Nephron (organoid): ENCODE data around the gene GXYLT2.
A peak's percentile ranks its signal among the peaks of the same experiment; 100 is the strongest.

ENCODE experiments used
- H3K27ac Mint-ChIP-seq, 3 experiments: 2 replicates each; pipeline ENCODE4 v1.8.0; 2020; ENCODE audit warnings: mixed read lengths in 3 of 3, mild to moderate bottlenecking in 2 of 3, moderate library complexity in 1 of 3
- H3K27me3 Mint-ChIP-seq: 2 replicates; pipeline ENCODE4 v1.8.0; 2021; ENCODE audit warnings: low read depth, mild to moderate bottlenecking, moderate library complexity, mixed read lengths
- H3K36me3 Mint-ChIP-seq: 2 replicates; pipeline ENCODE4 v1.8.0; 2020; ENCODE audit warnings: low read depth, mixed read lengths
- H3K4me1 Mint-ChIP-seq: 2 replicates; pipeline ENCODE4 v1.8.0; 2020; ENCODE audit warnings: mixed read lengths
- H3K4me3 Mint-ChIP-seq, 3 experiments: 2 replicates each; pipeline ENCODE4 v1.8.0; 2020; ENCODE audit warnings: mild to moderate bottlenecking in 3 of 3, mixed read lengths in 3 of 3, moderate library complexity in 2 of 3
- H3K9me3 Mint-ChIP-seq: 2 replicates; pipeline ENCODE4 v1.8.0; 2020; ENCODE audit warnings: mixed read lengths
- TF ChIP-seq, protein P1 (sequence below), 3 experiments: fragments of 200-600 bp; sonication (generic); IDR thresholded peaks; one replicate each; pipeline ENCODE4 v1.5.0; 2021; ENCODE audit warnings: antibody characterized with exemption in 3 of 3; ENCODE audit not compliant: unreplicated experiment in 3 of 3

Gene GXYLT2

DNA sequence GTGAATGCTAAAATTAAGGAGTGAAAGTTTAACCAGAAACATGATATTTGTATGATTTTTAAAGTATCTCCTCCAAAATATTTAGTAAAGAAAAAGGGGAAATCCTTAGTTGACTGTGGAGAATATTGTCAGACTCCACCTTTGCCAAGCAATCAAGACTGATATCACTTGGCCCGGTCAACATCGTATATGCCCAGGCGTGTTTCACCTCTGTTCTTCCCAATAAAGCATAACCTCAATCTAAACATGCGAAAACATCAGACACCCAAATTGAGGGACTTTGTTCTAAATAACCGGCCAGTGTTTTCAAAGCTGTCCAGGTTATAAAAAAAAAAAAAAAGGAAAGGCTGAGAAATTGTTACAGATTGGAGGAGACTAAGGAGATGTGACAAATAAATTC is 54.6 kb downstream of the GXYLT2 start:
- H3K27me3 Mint-ChIP-seq = no peaks in the 10 kb centered on the region
- peaks cover 4% of the 10 kb centered on the region for H3K36me3 Mint-ChIP-seq
- no peak overlapping the region for H3K27ac Mint-ChIP-seq
- peaks cover 15% of the 10 kb centered on the region for H3K4me1 Mint-ChIP-seq
- H3K4me3 Mint-ChIP-seq = no peak overlapping the region
- no peaks in the 10 kb centered on the region for H3K9me3 Mint-ChIP-seq
- TF ChIP-seq, protein P1, sequence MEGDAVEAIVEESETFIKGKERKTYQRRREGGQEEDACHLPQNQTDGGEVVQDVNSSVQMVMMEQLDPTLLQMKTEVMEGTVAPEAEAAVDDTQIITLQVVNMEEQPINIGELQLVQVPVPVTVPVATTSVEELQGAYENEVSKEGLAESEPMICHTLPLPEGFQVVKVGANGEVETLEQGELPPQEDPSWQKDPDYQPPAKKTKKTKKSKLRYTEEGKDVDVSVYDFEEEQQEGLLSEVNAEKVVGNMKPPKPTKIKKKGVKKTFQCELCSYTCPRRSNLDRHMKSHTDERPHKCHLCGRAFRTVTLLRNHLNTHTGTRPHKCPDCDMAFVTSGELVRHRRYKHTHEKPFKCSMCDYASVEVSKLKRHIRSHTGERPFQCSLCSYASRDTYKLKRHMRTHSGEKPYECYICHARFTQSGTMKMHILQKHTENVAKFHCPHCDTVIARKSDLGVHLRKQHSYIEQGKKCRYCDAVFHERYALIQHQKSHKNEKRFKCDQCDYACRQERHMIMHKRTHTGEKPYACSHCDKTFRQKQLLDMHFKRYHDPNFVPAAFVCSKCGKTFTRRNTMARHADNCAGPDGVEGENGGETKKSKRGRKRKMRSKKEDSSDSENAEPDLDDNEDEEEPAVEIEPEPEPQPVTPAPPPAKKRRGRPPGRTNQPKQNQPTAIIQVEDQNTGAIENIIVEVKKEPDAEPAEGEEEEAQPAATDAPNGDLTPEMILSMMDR (IDR thresholded peaks at IDR 0.05; ENCODE audit: unreplicated experiment in 3 of 3) = no peak

DNA sequence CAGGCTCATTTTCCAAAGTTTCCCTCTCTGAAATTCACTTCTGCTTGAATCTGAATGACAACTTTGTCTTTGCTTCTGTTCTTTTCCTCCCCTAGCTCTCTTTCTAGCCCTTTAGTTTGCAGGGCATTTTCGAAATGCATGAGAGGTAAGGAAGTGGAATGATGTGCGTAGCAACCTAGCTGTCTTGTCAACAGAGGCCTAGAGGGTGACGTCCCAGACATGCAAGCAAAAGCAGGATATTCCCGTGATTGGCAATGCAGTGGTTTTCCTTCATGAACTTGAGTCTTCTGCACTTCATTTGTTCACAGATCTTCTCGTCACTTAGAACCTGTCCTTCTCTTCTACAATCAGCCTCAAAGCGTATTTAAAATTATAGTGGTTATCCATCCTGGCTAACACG is 56.9 kb downstream of the GXYLT2 start:
- Mint-ChIP-seq H3K9me3 (no peaks in the 10 kb centered on the region), H3K4me3 (no peak overlapping the region), H3K27ac (no peak overlapping the region)

DNA sequence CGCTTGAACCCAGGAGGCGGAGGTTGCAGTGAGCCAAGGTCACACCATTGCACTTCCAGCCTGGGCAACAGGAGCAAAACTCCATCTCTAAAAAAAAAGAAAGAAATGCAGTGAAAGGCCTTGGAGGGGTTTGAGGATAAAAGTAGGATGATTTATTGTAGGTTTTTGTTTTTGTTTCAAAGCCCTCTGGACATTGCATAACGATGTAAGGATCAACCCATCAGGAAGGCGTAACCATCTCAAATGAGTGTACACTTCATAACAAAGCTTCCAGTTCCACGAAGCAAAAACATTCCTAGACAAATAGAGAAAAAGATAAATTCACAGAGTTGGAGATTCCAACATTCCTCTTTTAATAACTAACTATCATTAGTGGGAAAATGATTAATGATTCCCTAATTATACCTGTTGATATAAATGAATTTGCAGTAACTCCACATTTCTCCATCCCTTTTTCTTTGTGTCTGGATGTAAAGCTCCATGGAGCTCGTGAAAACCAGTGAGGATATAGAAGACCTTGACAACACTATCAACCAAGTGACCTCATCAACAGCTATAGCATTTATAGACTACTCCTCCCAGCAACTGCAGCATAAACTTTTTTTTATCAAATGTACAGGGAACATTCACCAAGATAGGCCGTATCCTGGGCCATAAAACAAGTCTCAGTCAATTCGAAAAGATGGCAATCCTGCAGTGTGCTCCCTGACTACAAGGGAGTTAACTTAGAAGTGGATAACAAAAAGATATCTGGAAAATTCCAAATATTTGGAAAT is 60.1 kb downstream of the GXYLT2 start:
- Mint-ChIP-seq H3K27ac (peak overlapping the region in 2 of 3 experiments; percentile 5 to 22), H3K36me3 (no peaks in the 10 kb centered on the region), H3K4me3 (no peak overlapping the region), H3K27me3 (no peaks in the 10 kb centered on the region), H3K9me3 (no peaks in the 10 kb centered on the region), H3K4me1 (peaks cover 5% of the 10 kb centered on the region)
- TF ChIP-seq, protein P1 (IDR thresholded peaks at IDR 0.05; ENCODE audit: unreplicated experiment in 3 of 3) = no peak

More for the DNA sequence above, 56.9 kb downstream of the GXYLT2 start:
- Mint-ChIP-seq H3K4me1 (no peaks in the 10 kb centered on the region), H3K27me3 (no peaks in the 10 kb centered on the region), H3K36me3 (peaks cover 4% of the 10 kb centered on the region)
- TF ChIP-seq, protein P1 (IDR thresholded peaks at IDR 0.05; ENCODE audit: unreplicated experiment in 3 of 3) = no peak

DNA sequence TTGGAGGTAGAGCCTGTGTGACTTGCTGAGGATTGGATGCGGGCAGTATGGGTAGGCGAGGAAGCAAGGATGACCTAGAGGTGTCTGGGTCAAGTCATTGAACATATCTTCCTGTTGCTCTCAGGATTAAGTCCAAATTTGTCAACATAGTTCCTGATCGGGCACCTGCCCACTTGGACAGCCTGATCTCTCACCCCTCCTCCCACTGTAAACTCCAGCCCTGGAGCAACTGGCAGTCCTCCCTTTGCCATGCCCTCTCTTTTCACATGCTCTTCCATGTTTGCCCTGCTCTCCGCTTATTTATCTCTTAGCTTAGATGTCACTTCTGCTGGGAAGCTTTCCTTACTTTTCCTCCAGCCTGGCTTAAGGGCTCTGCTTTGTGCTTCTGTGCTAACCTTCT is 61.2 kb downstream of the GXYLT2 start:
- H3K36me3 Mint-ChIP-seq = no peaks in the 10 kb centered on the region
- TF ChIP-seq, protein P1 (IDR thresholded peaks at IDR 0.05; ENCODE audit: unreplicated experiment in 3 of 3) = no peak
- H3K4me1 Mint-ChIP-seq = peaks cover 5% of the 10 kb centered on the region
- H3K9me3 Mint-ChIP-seq = no peaks in the 10 kb centered on the region
- no peak overlapping the region for H3K4me3 Mint-ChIP-seq
- no peaks in the 10 kb centered on the region for H3K27me3 Mint-ChIP-seq
- H3K27ac Mint-ChIP-seq = no peak overlapping the region

DNA sequence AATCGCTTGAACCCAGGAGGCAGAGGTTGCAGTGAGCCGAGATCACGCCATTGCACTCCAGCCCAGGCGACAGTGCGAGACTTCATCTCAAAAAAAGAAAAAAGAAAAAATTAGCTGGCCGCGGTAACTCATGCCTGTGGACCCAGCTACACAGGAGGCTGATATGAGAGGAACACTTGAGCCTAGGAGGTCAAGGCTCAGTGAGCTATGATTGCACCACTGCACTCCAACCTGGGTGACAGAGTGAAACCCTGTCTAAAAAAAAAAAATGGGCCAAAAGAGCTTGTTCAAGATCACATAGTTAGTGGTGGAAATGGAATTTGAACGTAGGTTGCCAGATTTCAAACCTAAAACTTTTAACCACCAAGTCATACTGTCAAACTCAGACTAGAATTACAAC is 62.5 kb downstream of the GXYLT2 start:
- H3K4me3 Mint-ChIP-seq = no peak overlapping the region
- TF ChIP-seq, protein P1 (IDR thresholded peaks at IDR 0.05; ENCODE audit: unreplicated experiment in 3 of 3) = no peak
- H3K27me3 Mint-ChIP-seq = no peaks in the 10 kb centered on the region
- H3K36me3 Mint-ChIP-seq = peaks cover 5% of the 10 kb centered on the region
- no peak overlapping the region for H3K27ac Mint-ChIP-seq
- H3K4me1 Mint-ChIP-seq = peaks cover 5% of the 10 kb centered on the region
- H3K9me3 Mint-ChIP-seq = no peaks in the 10 kb centered on the region

DNA sequence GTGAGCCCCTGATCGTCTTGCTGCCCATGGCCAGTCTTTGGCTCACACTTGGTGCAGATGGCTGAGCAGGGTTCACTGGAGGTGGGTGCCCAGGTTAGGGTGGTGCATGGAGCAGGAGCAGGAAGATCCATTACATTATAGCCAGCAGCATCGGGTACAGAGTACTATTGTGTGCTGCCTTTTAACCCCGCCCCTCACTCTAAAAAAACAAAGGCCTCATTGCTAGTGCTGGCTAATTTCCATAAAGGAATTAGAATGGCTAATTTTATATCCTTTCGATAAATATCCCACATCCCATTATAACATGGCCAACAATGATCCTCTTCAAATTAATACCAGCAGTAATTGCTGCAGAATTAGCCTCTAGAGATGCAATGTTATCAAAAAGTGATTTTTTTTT is 63.0 kb downstream of the GXYLT2 start:
- no peak overlapping the region for H3K4me3 Mint-ChIP-seq
- no peak overlapping the region for H3K27ac Mint-ChIP-seq
- H3K27me3 Mint-ChIP-seq = no peaks in the 10 kb centered on the region
- TF ChIP-seq, protein P1 (IDR thresholded peaks at IDR 0.05; ENCODE audit: unreplicated experiment in 3 of 3) = no peak
- peaks cover 9% of the 10 kb centered on the region for H3K36me3 Mint-ChIP-seq
- no peaks in the 10 kb centered on the region for H3K9me3 Mint-ChIP-seq
- peaks cover 5% of the 10 kb centered on the region for H3K4me1 Mint-ChIP-seq
